GM18517 (cell line): ENCODE data around the gene ABCA1.
"Not testable (repeated sequence)": the region's sequence is repeated elsewhere in the genome, so short reads cannot be mapped to it uniquely, and the experiment has no call there.

ENCODE experiments used
- ATAC-seq: cut with Tn5 transposase; IDR thresholded peaks from one replicate; pipeline ENCODE4 v1.9.1; 2021; ENCODE audit warnings: mild to moderate bottlenecking, moderate library complexity; ENCODE audit not compliant: unreplicated experiment

The ABCA1 gene

GRCh38 chr9:104927912-104928740 lies at the start of gene ABCA1:
Gene ABCA1 (minus strand): TSS chr9:104928155. CDS start chr9:104903679, 24,476 bp downstream.
- peak; percentile 40 for ATAC-seq

GRCh38 chr9:104977580-104977979 lies 49.6 kb upstream of the ABCA1 start:
- no peak for ATAC-seq

- no peak for ATAC-seq
These were observed 49.2 kb upstream of the ABCA1 start for GRCh38 chr9:104977168-104977567.

GRCh38 chr9:104975966-104976595 lies 48.1 kb upstream of the ABCA1 start:
- ATAC-seq, result not testable (repeated sequence)

- no peak for ATAC-seq
These were observed 46.4 kb upstream of the ABCA1 start for GRCh38 chr9:104974053-104974962.

- no peak for ATAC-seq
These were observed 44.4 kb upstream of the ABCA1 start for GRCh38 chr9:104972242-104972866.

- ATAC-seq, result no peak
These were observed 43.6 kb upstream of the ABCA1 start for GRCh38 chr9:104971511-104971910.

- ATAC-seq, result no peak
These were observed 42.5 kb upstream of the ABCA1 start for GRCh38 chr9:104970271-104970987.

GRCh38 chr9:104969116-104969515 lies 41.2 kb upstream of the ABCA1 start:
- no peak for ATAC-seq

GRCh38 chr9:104968025-104968982 lies 40.3 kb upstream of the ABCA1 start:
- ATAC-seq, result peak; percentile 90

GRCh38 chr9:104963076-104963475 lies 35.1 kb upstream of the ABCA1 start:
- ATAC-seq, result no peak

GRCh38 chr9:104961701-104962359 lies 33.9 kb upstream of the ABCA1 start:
- no peak for ATAC-seq

GRCh38 chr9:104961238-104961637 lies 33.3 kb upstream of the ABCA1 start:
- peak; percentile 95 for ATAC-seq

- ATAC-seq, result no peak
These were observed 32.7 kb upstream of the ABCA1 start for GRCh38 chr9:104960662-104961061.

GRCh38 chr9:104958751-104959150 lies 30.8 kb upstream of the ABCA1 start:
- no peak for ATAC-seq

- not testable (repeated sequence) for ATAC-seq
These were observed 30.1 kb upstream of the ABCA1 start for GRCh38 chr9:104958006-104958405.

- ATAC-seq, result no peak
These were observed 23.5 kb upstream of the ABCA1 start for GRCh38 chr9:104951487-104951886.

GRCh38 chr9:104950838-104951237 lies 22.9 kb upstream of the ABCA1 start:
- ATAC-seq, result no peak
